HepG2 (cell line): ENCODE measurements around the gene NAALADL1. TPM values are rescaled to one million over a fixed set of nuclear protein-coding genes. Genes with fewer than 3 reads are reported as not detected.

Experiments
- ATAC-seq: fragments of 200-7000 bp; cut with Tn5 transposase; 3 replicates; pipeline ENCODE4 v1.9.1; 2020; ENCODE audit warnings: mild to moderate bottlenecking, moderate library complexity
- BruUV-seq: library from RNA; stranded (reverse); fragments of 400-500 nt; replicated peaks from 2 replicates; lab custom pipeline; 2021; lab: Mats Ljungman, UMichigan
- CTCF ChIA-PET: fragments of 300-600 bp; formaldehyde crosslinking; extraction: SDS; loops from one replicate; lab custom pipeline; 2021; ENCODE audit warnings: low total read pairs, inconsistent platforms, low intra/inter-chr PET ratio; lab: Yijun Ruan, JAX
- POLR2A ChIA-PET: fragments of 350-600 bp; sonication (Branson Sonifier 250); formaldehyde crosslinking; loops from one replicate; lab custom pipeline; 2020; ENCODE audit warnings: antibody characterized with exemption, inconsistent platforms; lab: Yijun Ruan, JAX
- DNase-seq: peaks from one replicate; pipeline ENCODE4 v3.0.0-alpha.2; 2015; ENCODE audit warnings: low spot score
- FAIRE-seq: peaks from 3 replicates; lab custom pipeline; 2011; peaks lifted over from hg19 to GRCh38; lab: Jason Lieb, UNC
- H2AFZ ChIP-seq: one replicate; pipeline ENCODE4 v1.6.1; 2011; ENCODE audit warnings: low read length, inconsistent platforms
- H3K27ac ChIP-seq: fragments of 300-600 bp; 3 replicates; pipeline ENCODE4 v1.8.0; 2011; ENCODE audit warnings: mixed run types, mild to moderate bottlenecking, mixed read lengths, low read length, inconsistent platforms; ENCODE audit not compliant: insufficient read depth; ENCODE audit errors: extremely low read length
- H3K27me3 ChIP-seq, 2 experiments: fragments of 200-600 bp in 1 of 2; 2 replicates in 1 of 2; 3 replicates in 1 of 2; pipeline versions ENCODE4 v1.6.0 to v1.8.0; 2011; ENCODE audit warnings: low read length in 2 of 2, mild to moderate bottlenecking in 2 of 2, moderate library complexity in 2 of 2, inconsistent platforms in 1 of 2; ENCODE audit not compliant: insufficient read depth in 2 of 2, control insufficient read depth in 1 of 2
- H3K36me3 ChIP-seq, 2 experiments: fragments of 200-600 bp in 1 of 2; replicated peaks in 1 of 2; 2 replicates in 1 of 2; 3 replicates in 1 of 2; pipeline versions ENCODE4 v1.5.1 to v1.8.0; 2011; ENCODE audit warnings: low read length in 2 of 2, inconsistent platforms in 1 of 2; ENCODE audit not compliant: insufficient read depth in 2 of 2, control insufficient read depth in 1 of 2
- H3K4me1 ChIP-seq: 2 replicates; pipeline ENCODE4 v1.5.1; 2012; ENCODE audit warnings: low read length, inconsistent platforms; ENCODE audit not compliant: insufficient read depth
- H3K4me2 ChIP-seq: 2 replicates; pipeline ENCODE4 v1.6.0; 2011; ENCODE audit warnings: low read depth, low read length, inconsistent platforms
- H3K4me3 ChIP-seq, 3 experiments: fragments of 200-600 bp in 1 of 3; sonication (generic), shearing (Covaris generic) in 1 of 3; replicated peaks in 1 of 3; 2 replicates each; pipeline ENCODE4 v1.5.1; 2011 to 2016; ENCODE audit warnings: low read length in 3 of 3, inconsistent platforms in 2 of 3, low read depth in 2 of 3, mild to moderate bottlenecking in 2 of 3, control low read depth in 1 of 3, mixed read lengths in 1 of 3; ENCODE audit not compliant: insufficient read depth in 1 of 3
- H3K79me2 ChIP-seq: one replicate; pipeline ENCODE4 v1.6.1; 2011; ENCODE audit warnings: low read length, inconsistent platforms; ENCODE audit not compliant: insufficient read depth
- H3K9ac ChIP-seq: 2 replicates; pipeline ENCODE4 v1.6.0; 2011; ENCODE audit warnings: mild to moderate bottlenecking, low read depth, low read length, inconsistent platforms; ENCODE audit not compliant: insufficient read depth
- H3K9me3 ChIP-seq: 2 replicates; pipeline ENCODE4 v1.5.1; 2012; ENCODE audit warnings: mild to moderate bottlenecking, low read length
- H4K20me1 ChIP-seq: 2 replicates; pipeline ENCODE4 v1.6.0; 2011; ENCODE audit warnings: inconsistent platforms, mild to moderate bottlenecking, low read length, moderate library complexity; ENCODE audit not compliant: insufficient read depth
- ATF1 ChIP-seq: IDR thresholded peaks from 2 replicates; pipeline ENCODE4 v1.6.1; 2016; ENCODE audit warnings: mild to moderate bottlenecking, control low read depth
- HDAC6 ChIP-seq: fragments of 200-600 bp; sonication (generic); IDR thresholded peaks from 2 replicates; pipeline ENCODE4 v1.7.0; 2017; ENCODE audit warnings: mild to moderate bottlenecking, antibody characterized with exemption, low read length, low read depth
- HMGA1 ChIP-seq: sonication (generic); formaldehyde crosslinking; conservative IDR thresholded peaks from 2 replicates; pipeline ENCODE4 v1.4.0; 2020; ENCODE audit warnings: missing genetic modification reagents
- HNF4G ChIP-seq, 2 experiments: sonication (generic) in 1 of 2; formaldehyde crosslinking in 1 of 2; IDR thresholded peaks; 2 replicates each; pipeline versions ENCODE4 v1.4.0 to v1.6.1; 2011 to 2020; ENCODE audit warnings: borderline replicate concordance in 2 of 2, low read depth in 2 of 2, mild to moderate bottlenecking in 2 of 2, low read length in 1 of 2, missing genetic modification reagents in 1 of 2, moderate library complexity in 1 of 2
- KDM4B ChIP-seq: sonication (generic); formaldehyde crosslinking; IDR thresholded peaks from 2 replicates; pipeline ENCODE4 v1.4.0; 2020; ENCODE audit warnings: missing genetic modification reagents
- NBN ChIP-seq: fragments of 450-650 bp; conservative IDR thresholded peaks from 2 replicates; pipeline ENCODE4 v1.6.1; 2017
- SAFB2 ChIP-seq: sonication (generic); formaldehyde crosslinking; IDR thresholded peaks from 2 replicates; pipeline ENCODE4 v1.5.1; 2020; ENCODE audit warnings: missing genetic modification reagents, low read depth, mild to moderate bottlenecking, borderline replicate concordance
- SNRNP70 ChIP-seq: fragments of 200-400 bp; formaldehyde crosslinking; IDR thresholded peaks from 2 replicates; pipeline ENCODE4 v1.6.1; 2017; ENCODE audit warnings: mild to moderate bottlenecking, low read depth, low read length, moderate library complexity
- TEAD3 ChIP-seq: optimal IDR thresholded peaks from 2 replicates; pipeline ENCODE3; 2016; ENCODE audit warnings: borderline replicate concordance
- ZMYM2 ChIP-seq: sonication (generic); formaldehyde crosslinking; IDR thresholded peaks from 2 replicates; pipeline ENCODE4 v1.8.0; 2022; ENCODE audit warnings: mild to moderate bottlenecking, missing genetic modification reagents
- ZMYM3 ChIP-seq: sonication (generic); formaldehyde crosslinking; IDR thresholded peaks from 2 replicates; pipeline ENCODE4 v1.5.1; 2020; ENCODE audit warnings: mild to moderate bottlenecking, missing genetic modification reagents
- ZNF136 ChIP-seq: sonication (generic); formaldehyde crosslinking; IDR thresholded peaks from 2 replicates; pipeline ENCODE4 v1.8.1; 2022; ENCODE audit warnings: low read depth, mild to moderate bottlenecking, moderate library complexity, missing genetic modification reagents
- ZNF282 ChIP-seq: fragments of 450-650 bp; IDR thresholded peaks from 2 replicates; pipeline ENCODE4 v1.6.1; 2018; ENCODE audit not compliant: partially characterized antibody
- ZNF468 ChIP-seq: sonication (generic); formaldehyde crosslinking; IDR thresholded peaks from 2 replicates; pipeline ENCODE4 v1.8.0; 2022; ENCODE audit warnings: mild to moderate bottlenecking, moderate library complexity, missing genetic modification reagents
- ZNF558 ChIP-seq: sonication (generic); formaldehyde crosslinking; IDR thresholded peaks from 2 replicates; pipeline ENCODE4 v1.9.0; 2022; ENCODE audit warnings: mild to moderate bottlenecking, missing genetic modification reagents, borderline replicate concordance
- ZNF670 ChIP-seq: sonication (generic); formaldehyde crosslinking; IDR thresholded peaks from 2 replicates; pipeline ENCODE4 v1.8.0; 2022; ENCODE audit warnings: mild to moderate bottlenecking, missing genetic modification reagents, borderline replicate concordance
- ZNF674 ChIP-seq: sonication (generic); formaldehyde crosslinking; IDR thresholded peaks from 2 replicates; pipeline ENCODE4 v1.5.0; 2020; ENCODE audit warnings: low read depth, mild to moderate bottlenecking, missing genetic modification reagents
- ZNF788 ChIP-seq: sonication (generic); formaldehyde crosslinking; IDR thresholded peaks from 2 replicates; pipeline ENCODE4 v1.5.0; 2020; ENCODE audit warnings: mild to moderate bottlenecking, missing genetic modification reagents, borderline replicate concordance
- WGBS: methylation state at CpG from one replicate; pipeline ENCODE4 v1.1.6; 2017; ENCODE audit warnings: low lambda C conversion rate; 5-methylcytosine and 5-hydroxymethylcytosine counted together
- in situ Hi-C: cut with HindIII; loops from 2 replicates; pipeline ENCODE4 v1.10.0; 2017; ENCODE audit warnings: low pct_unique_long_range_greater_than_20kb; ENCODE audit not compliant: extremely low pct_ligation_motif_present
- intact Hi-C: fragments of 100-400 bp; cut with micrococcal nuclease; formaldehyde crosslinking; loops from one replicate; pipeline ENCODE4 v1.10.0; 2022; ENCODE audit not compliant: unreplicated experiment
- polyA plus RNA-seq, 8 experiments: library from polyadenylated mRNA; depleted of rRNA in 3 of 8; stranded (reverse) in 7 of 8; unstranded in 1 of 8; fragments of >200 nt; fragmentation: Illumina TruSeq in 4 of 8; extraction: Trizol in 4 of 8; gene quantifications; 2 replicates each; pipeline versions ENCODE4 v1.2.1 to v1.2.3, GENCODE V29; 2011 to 2016; ENCODE audit warnings: low read depth in 4 of 8, missing spikeins in 1 of 8, mixed read lengths in 1 of 8; ENCODE audit not compliant: insufficient read depth in 1 of 8
- total RNA-seq, 5 experiments: library from RNA; depleted of rRNA; stranded (reverse); fragments of >200 nt; fragmentation: Illumina TruSeq; extraction: Trizol; gene quantifications; 2 replicates each; pipeline ENCODE4 v1.2.3, GENCODE V29; 2016; ENCODE audit warnings: low read depth in 1 of 5
- TF ChIP-seq, protein P1 (sequence below): sonication (generic); formaldehyde crosslinking; conservative IDR thresholded peaks from 2 replicates; pipeline ENCODE4 v1.8.0; 2022; ENCODE audit warnings: mild to moderate bottlenecking, moderate library complexity, missing genetic modification reagents
- TF ChIP-seq, protein P2 (sequence below): sonication (generic); formaldehyde crosslinking; IDR thresholded peaks from 2 replicates; pipeline ENCODE4 v1.4.0; 2020; ENCODE audit warnings: missing genetic modification reagents, borderline replicate concordance

Gene NAALADL1
- total and polyA plus RNA-seq, 2 of the 13 experiments (the other 11 are each of a cell fraction or from before 2014, with no cell fraction given), result 9.3 to 33.9 TPM

DNA sequence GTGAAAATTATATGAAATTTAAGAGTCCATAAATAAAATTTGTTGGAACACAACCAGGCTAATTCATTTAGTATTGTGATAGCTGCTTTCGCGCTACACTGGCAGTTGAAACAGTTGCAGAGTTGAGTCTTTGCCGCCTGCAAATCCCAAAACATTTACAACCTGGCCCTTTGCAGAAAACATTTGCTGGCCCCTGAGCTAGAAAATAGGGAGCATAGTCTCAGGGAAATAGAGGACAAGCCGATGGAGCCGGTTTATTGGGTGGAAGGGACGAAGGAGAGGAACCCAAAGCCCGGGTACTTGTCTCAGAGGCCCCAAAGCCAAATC, 17.9 kb downstream of the NAALADL1 start:
- H3K4me3 ChIP-seq, result peak overlapping the region; percentile 76 to 89 (median 81)
- peaks cover 24% of the 10 kb centered on the region for H3K4me1 ChIP-seq
- H3K4me2 ChIP-seq, result peak overlapping the region; percentile 83
- no peak for ATAC-seq
- in situ Hi-C loops, result no loop called here
- H3K27me3 ChIP-seq, result no peaks in the 10 kb centered on the region
- POLR2A ChIA-PET, result interaction anchor here (0.6 to 3.8 kb wide), 18 partner anchors 9 to 94 kb away, joined by 3 to 39 read pairs (median 6); partner anchors contain the start of genes ARL2, FAU, MRPL49 and NAALADL1
- 30% methylated on average over 7 of the region's 7 CpGs for WGBS
- intact Hi-C loops, result loop anchor here (1.0 kb wide), 1 partner anchor 13 kb away; the partner anchor contains the start of gene SNX15
- peaks cover 19 to 43% of the 10 kb centered on the region in 2 experiments; a peak in 4 of 5 replicates for H3K36me3 ChIP-seq
- no TSS peak for BruUV-seq
- no peak for FAIRE-seq
- DNase-seq, result no peak
- no peaks in the 10 kb centered on the region for H3K9me3 ChIP-seq
- peak overlapping the region; percentile 87 for H3K27ac ChIP-seq
- H2AFZ ChIP-seq, result peak overlapping the region; percentile 66
- H4K20me1 ChIP-seq, result no peaks in the 10 kb centered on the region
- peak overlapping the region; percentile 78 for H3K9ac ChIP-seq
- peaks cover 10% of the 10 kb centered on the region for H3K79me2 ChIP-seq
- CTCF ChIA-PET, result no interaction called here
- TF ChIP-seq, protein P1, sequence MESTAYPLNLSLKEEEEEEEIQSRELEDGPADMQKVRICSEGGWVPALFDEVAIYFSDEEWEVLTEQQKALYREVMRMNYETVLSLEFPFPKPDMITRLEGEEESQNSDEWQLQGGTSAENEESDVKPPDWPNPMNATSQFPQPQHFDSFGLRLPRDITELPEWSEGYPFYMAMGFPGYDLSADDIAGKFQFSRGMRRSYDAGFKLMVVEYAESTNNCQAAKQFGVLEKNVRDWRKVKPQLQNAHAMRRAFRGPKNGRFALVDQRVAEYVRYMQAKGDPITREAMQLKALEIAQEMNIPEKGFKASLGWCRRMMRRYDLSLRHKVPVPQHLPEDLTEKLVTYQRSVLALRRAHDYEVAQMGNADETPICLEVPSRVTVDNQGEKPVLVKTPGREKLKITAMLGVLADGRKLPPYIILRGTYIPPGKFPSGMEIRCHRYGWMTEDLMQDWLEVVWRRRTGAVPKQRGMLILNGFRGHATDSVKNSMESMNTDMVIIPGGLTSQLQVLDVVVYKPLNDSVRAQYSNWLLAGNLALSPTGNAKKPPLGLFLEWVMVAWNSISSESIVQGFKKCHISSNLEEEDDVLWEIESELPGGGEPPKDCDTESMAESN, result no peak
- no peak for TF ChIP-seq SNRNP70
- no peak for TF ChIP-seq ZNF282
- TF ChIP-seq TEAD3 (CRISPR knock-in tag), result no peak
- no peak for TF ChIP-seq KDM4B
- no peak for TF ChIP-seq ZNF468 (CRISPR knock-in tag)
- no peak for TF ChIP-seq ATF1 (CRISPR knock-in tag)
- TF ChIP-seq ZMYM2 (CRISPR knock-in tag), result no peak
- TF ChIP-seq, protein P2, sequence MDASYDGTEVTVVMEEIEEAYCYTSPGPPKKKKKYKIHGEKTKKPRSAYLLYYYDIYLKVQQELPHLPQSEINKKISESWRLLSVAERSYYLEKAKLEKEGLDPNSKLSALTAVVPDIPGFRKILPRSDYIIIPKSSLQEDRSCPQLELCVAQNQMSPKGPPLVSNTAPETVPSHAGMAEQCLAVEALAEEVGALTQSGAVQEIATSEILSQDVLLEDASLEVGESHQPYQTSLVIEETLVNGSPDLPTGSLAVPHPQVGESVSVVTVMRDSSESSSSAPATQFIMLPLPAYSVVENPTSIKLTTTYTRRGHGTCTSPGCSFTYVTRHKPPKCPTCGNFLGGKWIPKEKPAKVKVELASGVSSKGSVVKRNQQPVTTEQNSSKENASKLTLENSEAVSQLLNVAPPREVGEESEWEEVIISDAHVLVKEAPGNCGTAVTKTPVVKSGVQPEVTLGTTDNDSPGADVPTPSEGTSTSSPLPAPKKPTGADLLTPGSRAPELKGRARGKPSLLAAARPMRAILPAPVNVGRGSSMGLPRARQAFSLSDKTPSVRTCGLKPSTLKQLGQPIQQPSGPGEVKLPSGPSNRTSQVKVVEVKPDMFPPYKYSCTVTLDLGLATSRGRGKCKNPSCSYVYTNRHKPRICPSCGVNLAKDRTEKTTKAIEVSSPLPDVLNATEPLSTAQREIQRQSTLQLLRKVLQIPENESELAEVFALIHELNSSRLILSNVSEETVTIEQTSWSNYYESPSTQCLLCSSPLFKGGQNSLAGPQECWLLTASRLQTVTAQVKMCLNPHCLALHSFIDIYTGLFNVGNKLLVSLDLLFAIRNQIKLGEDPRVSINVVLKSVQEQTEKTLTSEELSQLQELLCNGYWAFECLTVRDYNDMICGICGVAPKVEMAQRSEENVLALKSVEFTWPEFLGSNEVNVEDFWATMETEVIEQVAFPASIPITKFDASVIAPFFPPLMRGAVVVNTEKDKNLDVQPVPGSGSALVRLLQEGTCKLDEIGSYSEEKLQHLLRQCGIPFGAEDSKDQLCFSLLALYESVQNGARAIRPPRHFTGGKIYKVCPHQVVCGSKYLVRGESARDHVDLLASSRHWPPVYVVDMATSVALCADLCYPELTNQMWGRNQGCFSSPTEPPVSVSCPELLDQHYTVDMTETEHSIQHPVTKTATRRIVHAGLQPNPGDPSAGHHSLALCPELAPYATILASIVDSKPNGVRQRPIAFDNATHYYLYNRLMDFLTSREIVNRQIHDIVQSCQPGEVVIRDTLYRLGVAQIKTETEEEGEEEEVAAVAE (CRISPR knock-in tag), result 0 out of 2 replicates have a peak, but pooled peaks have one; percentile 9
- no peak for TF ChIP-seq ZNF136
- no peak for TF ChIP-seq HMGA1
- no peak for TF ChIP-seq ZMYM3
- no peak for TF ChIP-seq SAFB2
- no peak for TF ChIP-seq HDAC6
- no peak for TF ChIP-seq ZNF558 (CRISPR knock-in tag)
- TF ChIP-seq ZNF788 (CRISPR knock-in tag), result no peak
- no peak for TF ChIP-seq NBN
- TF ChIP-seq HNF4G (IDR thresholded peaks at IDR 0.05; ENCODE audit: borderline replicate concordance, low read depth, low read length), result no peak
- TF ChIP-seq HNF4G (CRISPR knock-in tag; IDR thresholded peaks at IDR 0.05; ENCODE audit: borderline replicate concordance, low read depth), result no peak
- no peak for TF ChIP-seq ZNF674
- TF ChIP-seq ZNF670 (CRISPR knock-in tag), result no peak
